ENCODE measurements around the gene LRRN3.

LRRN3 gene

GRCh38 chr7:111172564-111173257, 81.8 kb downstream of the LRRN3 start:
- DNase-seq (ENCODE audit: low read depth), result no peak

GRCh38 chr7:111173528-111173927, 82.6 kb downstream of the LRRN3 start:
- no peak for DNase-seq (ENCODE audit: low read depth)

DNA sequence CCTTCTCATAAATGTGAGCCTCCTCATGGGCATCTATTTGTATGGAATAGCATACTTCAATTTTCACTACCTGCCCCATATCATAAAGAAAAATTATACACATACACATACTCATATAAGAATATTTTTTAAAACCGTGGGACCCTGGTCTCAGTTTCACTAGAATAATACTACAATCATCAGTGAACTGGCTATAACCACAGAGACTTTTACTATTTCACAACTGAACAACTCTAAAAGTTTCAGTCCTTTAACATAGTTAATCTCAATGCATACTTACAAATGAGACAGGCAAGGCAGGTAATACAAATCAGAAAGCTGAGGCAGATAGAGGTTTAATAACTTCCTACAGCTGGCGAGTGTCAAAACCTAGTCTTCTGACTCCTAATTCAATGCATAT, 83.1 kb downstream of the LRRN3 start:
- DNase-seq (ENCODE audit: low read depth), result no peak

- DNase-seq (ENCODE audit: low read depth), result no peak
Measured at GRCh38 chr7:111174510-111174909, 83.6 kb downstream of the LRRN3 start.
